ENCODE measurements around the gene LYPD5.

DNA sequence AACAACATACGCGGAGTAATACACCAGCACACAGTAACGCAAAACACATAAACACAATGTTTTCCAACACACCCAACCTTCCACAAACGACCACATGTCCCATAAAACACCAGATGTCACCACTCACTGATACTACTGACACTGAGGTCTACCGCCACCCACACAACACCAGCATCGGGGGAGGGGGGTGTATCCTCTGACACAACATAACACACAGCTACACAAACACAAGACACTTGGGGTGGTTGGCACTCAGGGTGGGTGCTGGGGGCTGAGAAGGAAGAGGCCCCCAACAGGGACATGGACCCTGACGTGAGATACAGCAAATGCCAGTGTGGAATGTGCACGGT is 20.0 kb downstream of the LYPD5 start:
- TF ChIP-seq POLR2AphosphoS5 (IDR thresholded peaks at IDR 0.05; ENCODE audit: low read depth, low read length) (no peak), POLR2A (IDR thresholded peaks at IDR 0.05; ENCODE audit: low read depth, low read length) (no peak), TAF1 (IDR thresholded peaks at IDR 0.05; ENCODE audit: borderline replicate concordance, low read depth, low read length) (no peak)

Data from GM12892 (cell line).